Measurements from ENCODE around the gene MAD1L1.

MAD1L1 gene

GRCh38 chr7:1922870-1923236, 309.9 kb downstream of the MAD1L1 start:
- in situ Hi-C loops (cut with MboI; ENCODE audit: low sequenced_read_pairs): no loop called here

GRCh38 chr7:1922071-1922869, 310.5 kb downstream of the MAD1L1 start:
- in situ Hi-C loops (cut with MboI; ENCODE audit: low sequenced_read_pairs): no loop called here

- in situ Hi-C loops (cut with MboI; ENCODE audit: low sequenced_read_pairs): no loop called here
Observed at GRCh38 chr7:1920881-1921280, 311.9 kb downstream of the MAD1L1 start.

GRCh38 chr7:1920266-1920681, 312.5 kb downstream of the MAD1L1 start:
- in situ Hi-C loops (cut with MboI; ENCODE audit: low sequenced_read_pairs): no loop called here

- in situ Hi-C loops (cut with MboI; ENCODE audit: low sequenced_read_pairs): no loop called here
Observed at GRCh38 chr7:1919539-1920265, 313.0 kb downstream of the MAD1L1 start.

- in situ Hi-C loops (cut with MboI; ENCODE audit: low sequenced_read_pairs): no loop called here
Observed at GRCh38 chr7:1918881-1919525, 313.7 kb downstream of the MAD1L1 start.

- in situ Hi-C loops (cut with MboI; ENCODE audit: low sequenced_read_pairs): no loop called here
Observed at GRCh38 chr7:1918063-1918645, 314.6 kb downstream of the MAD1L1 start.

GRCh38 chr7:1917221-1918062, 315.3 kb downstream of the MAD1L1 start:
- in situ Hi-C loops (cut with MboI; ENCODE audit: low sequenced_read_pairs): no loop called here

- in situ Hi-C loops (cut with MboI; ENCODE audit: low sequenced_read_pairs): no loop called here
Observed at GRCh38 chr7:1916601-1916970, 316.2 kb downstream of the MAD1L1 start.

GRCh38 chr7:1915956-1916600, 316.7 kb downstream of the MAD1L1 start:
- in situ Hi-C loops (cut with MboI; ENCODE audit: low sequenced_read_pairs): no loop called here

- in situ Hi-C loops (cut with MboI; ENCODE audit: low sequenced_read_pairs): no loop called here
Observed at GRCh38 chr7:1915326-1915725, 317.4 kb downstream of the MAD1L1 start.

GRCh38 chr7:1914743-1915142, 318.0 kb downstream of the MAD1L1 start:
- in situ Hi-C loops (cut with MboI; ENCODE audit: low sequenced_read_pairs): no loop called here

GRCh38 chr7:1914321-1914720, 318.4 kb downstream of the MAD1L1 start:
- in situ Hi-C loops (cut with MboI; ENCODE audit: low sequenced_read_pairs): no loop called here

GRCh38 chr7:1913466-1914282, 319.1 kb downstream of the MAD1L1 start:
- in situ Hi-C loops (cut with MboI; ENCODE audit: low sequenced_read_pairs): no loop called here

- in situ Hi-C loops (cut with MboI; ENCODE audit: low sequenced_read_pairs): no loop called here
Observed at GRCh38 chr7:1912593-1913465, 319.9 kb downstream of the MAD1L1 start.

- in situ Hi-C loops (cut with MboI; ENCODE audit: low sequenced_read_pairs): no loop called here
Observed at GRCh38 chr7:1911571-1911970, 321.2 kb downstream of the MAD1L1 start.

- in situ Hi-C loops (cut with MboI; ENCODE audit: low sequenced_read_pairs): no loop called here
Observed at GRCh38 chr7:1910827-1911226, 321.9 kb downstream of the MAD1L1 start.

- in situ Hi-C loops (cut with MboI; ENCODE audit: low sequenced_read_pairs): no loop called here
Observed at GRCh38 chr7:1910081-1910685, 322.6 kb downstream of the MAD1L1 start.

All from HL-60/S4 treated with retinoic acid at 250 ng/mL for 4 days and 3 days (cell line).